ENCODE data around the gene CYB5A.
"Not testable (repeated sequence)": the region's sequence is repeated elsewhere in the genome, so short reads cannot be mapped to it uniquely, and the experiment has no call there.

The CYB5A gene

GRCh38 chr18:74314759-74315463 is 23.1 kb upstream of the CYB5A start:
- no peak for ATAC-seq
- Mint-ChIP-seq H3K4me3 (no peak overlapping the region), H3K9me3 (no peaks in the 10 kb centered on the region), H3K36me3 (no peaks in the 10 kb centered on the region), H3K4me1 (no peaks in the 10 kb centered on the region), H3K27ac (no peak overlapping the region)
- no peak for DNase-seq (ENCODE audit: low spot score in 2 of 2)

- Mint-ChIP-seq H3K36me3 (peaks cover 6% of the 10 kb centered on the region), H3K4me1 (no peaks in the 10 kb centered on the region), H3K27ac (no peak overlapping the region), H3K9me3 (no peaks in the 10 kb centered on the region), H3K4me3 (no peak overlapping the region)
- no peak for ATAC-seq
- no peak for DNase-seq (ENCODE audit: low spot score in 2 of 2)
Measured at GRCh38 chr18:74311000-74311399, 19.2 kb upstream of the CYB5A start.

GRCh38 chr18:74310411-74310810 is 18.6 kb upstream of the CYB5A start:
- DNase-seq (ENCODE audit: low spot score in 2 of 2) (no peak), ATAC-seq (peak; percentile 63)
- Mint-ChIP-seq H3K9me3 (no peaks in the 10 kb centered on the region), H3K27ac (no peak overlapping the region), H3K36me3 (peaks cover 6% of the 10 kb centered on the region), H3K4me3 (no peak overlapping the region), H3K4me1 (no peaks in the 10 kb centered on the region)

GRCh38 chr18:74303936-74304335 is 12.2 kb upstream of the CYB5A start:
- Mint-ChIP-seq H3K36me3 (peaks cover 6% of the 10 kb centered on the region), H3K4me3 (no peak overlapping the region), H3K27ac (no peak overlapping the region), H3K9me3 (no peaks in the 10 kb centered on the region), H3K4me1 (no peaks in the 10 kb centered on the region)
- DNase-seq (ENCODE audit: low spot score in 2 of 2) (no peak), ATAC-seq (no peak)

- Mint-ChIP-seq H3K4me3 (no peak overlapping the region), H3K4me1 (no peaks in the 10 kb centered on the region), H3K27ac (no peak overlapping the region), H3K9me3 (no peaks in the 10 kb centered on the region), H3K36me3 (peaks cover 6% of the 10 kb centered on the region)
- ATAC-seq (no peak), DNase-seq (ENCODE audit: low spot score in 2 of 2) (no peak)
Measured at GRCh38 chr18:74303306-74303705, 11.5 kb upstream of the CYB5A start.

GRCh38 chr18:74299746-74300145 is 8.0 kb upstream of the CYB5A start:
- H3K27ac Mint-ChIP-seq = no peak overlapping the region
- no peak overlapping the region for H3K4me3 Mint-ChIP-seq
- H3K36me3 Mint-ChIP-seq = no peaks in the 10 kb centered on the region
- no peak for DNase-seq (ENCODE audit: low spot score in 2 of 2)
- no peaks in the 10 kb centered on the region for H3K9me3 Mint-ChIP-seq
- ATAC-seq = no peak
- no peaks in the 10 kb centered on the region for H3K4me1 Mint-ChIP-seq

- Mint-ChIP-seq H3K9me3 (no peaks in the 10 kb centered on the region), H3K36me3 (no peaks in the 10 kb centered on the region), H3K4me3 (no peak overlapping the region), H3K4me1 (no peaks in the 10 kb centered on the region), H3K27ac (no peak overlapping the region)
- ATAC-seq (no peak), DNase-seq (ENCODE audit: low spot score in 2 of 2) (no peak)
Measured at GRCh38 chr18:74299162-74299561, 7.4 kb upstream of the CYB5A start.

- no peak overlapping the region for H3K4me3 Mint-ChIP-seq
- peaks cover 9% of the 10 kb centered on the region for H3K4me1 Mint-ChIP-seq
- no peak overlapping the region for H3K27ac Mint-ChIP-seq
- peak in 1 of 2 donors; percentile 20 for DNase-seq (ENCODE audit: low spot score in 2 of 2)
- H3K36me3 Mint-ChIP-seq = peaks cover 7% of the 10 kb centered on the region
- no peak for ATAC-seq
- H3K9me3 Mint-ChIP-seq = no peaks in the 10 kb centered on the region
Measured at GRCh38 chr18:74294526-74294925, 2.8 kb upstream of the CYB5A start.

GRCh38 chr18:74292982-74293381 is 1.2 kb upstream of the CYB5A start:
- not testable (repeated sequence) for H3K27ac Mint-ChIP-seq, H3K9me3 Mint-ChIP-seq, H3K4me3 Mint-ChIP-seq, ATAC-seq
- peaks cover 12% of the 10 kb centered on the region for H3K36me3 Mint-ChIP-seq
- peaks cover 19% of the 10 kb centered on the region for H3K4me1 Mint-ChIP-seq
- DNase-seq (ENCODE audit: low spot score in 2 of 2) = peak in 1 of 2 donors; percentile 45

GRCh38 chr18:74292541-74292858 is 737 bp upstream of the CYB5A start:
- Mint-ChIP-seq H3K4me3 (no peak overlapping the region), H3K36me3 (peaks cover 12% of the 10 kb centered on the region), H3K9me3 (no peaks in the 10 kb centered on the region), H3K4me1 (peaks cover 20% of the 10 kb centered on the region), H3K27ac (no peak overlapping the region)
- no peak for ATAC-seq
- DNase-seq (ENCODE audit: low spot score in 2 of 2) = no peak

GRCh38 chr18:74291472-74291770 is 342 bp downstream of the CYB5A start:
- Mint-ChIP-seq H3K27ac (peak overlapping the region; percentile 92), H3K4me1 (peaks cover 25% of the 10 kb centered on the region), H3K36me3 (peaks cover 12% of the 10 kb centered on the region), H3K4me3 (no peak overlapping the region), H3K9me3 (no peaks in the 10 kb centered on the region)
- DNase-seq (ENCODE audit: low spot score in 2 of 2) (no peak), ATAC-seq (no peak)

GRCh38 chr18:74290794-74291471 is 830 bp downstream of the CYB5A start:
- no peak for ATAC-seq
- no peak overlapping the region for H3K27ac Mint-ChIP-seq
- H3K9me3 Mint-ChIP-seq = no peaks in the 10 kb centered on the region
- H3K36me3 Mint-ChIP-seq = peaks cover 12% of the 10 kb centered on the region
- H3K4me1 Mint-ChIP-seq = peaks cover 25% of the 10 kb centered on the region
- DNase-seq (ENCODE audit: low spot score in 2 of 2) = peak in 1 of 2 donors; percentile 47
- no peak overlapping the region for H3K4me3 Mint-ChIP-seq

- no peak overlapping the region for H3K4me3 Mint-ChIP-seq
- peaks cover 12% of the 10 kb centered on the region for H3K36me3 Mint-ChIP-seq
- H3K9me3 Mint-ChIP-seq = no peaks in the 10 kb centered on the region
- peak in 1 of 2 donors; percentile 45 for DNase-seq (ENCODE audit: low spot score in 2 of 2)
- ATAC-seq = no peak
- no peak overlapping the region for H3K27ac Mint-ChIP-seq
- peaks cover 25% of the 10 kb centered on the region for H3K4me1 Mint-ChIP-seq
Measured at GRCh38 chr18:74290021-74290420, 1.7 kb downstream of the CYB5A start.

- H3K4me3 Mint-ChIP-seq = no peak overlapping the region
- ATAC-seq (no peak), DNase-seq (ENCODE audit: low spot score in 2 of 2) (no peak)
- no peaks in the 10 kb centered on the region for H3K9me3 Mint-ChIP-seq
- peaks cover 12% of the 10 kb centered on the region for H3K36me3 Mint-ChIP-seq
- H3K27ac Mint-ChIP-seq = no peak overlapping the region
- peaks cover 25% of the 10 kb centered on the region for H3K4me1 Mint-ChIP-seq
Measured at GRCh38 chr18:74289137-74289536, 2.6 kb downstream of the CYB5A start.

- DNase-seq (ENCODE audit: low spot score in 2 of 2) (peak in 1 of 2 donors; percentile 45), ATAC-seq (no peak)
- Mint-ChIP-seq H3K4me1 (peaks cover 28% of the 10 kb centered on the region), H3K9me3 (no peaks in the 10 kb centered on the region), H3K36me3 (peaks cover 12% of the 10 kb centered on the region), H3K27ac (no peak overlapping the region), H3K4me3 (no peak overlapping the region)
Measured at GRCh38 chr18:74288730-74289129, 3.0 kb downstream of the CYB5A start.

GRCh38 chr18:74288041-74288440 is 3.7 kb downstream of the CYB5A start:
- Mint-ChIP-seq H3K36me3 (peaks cover 12% of the 10 kb centered on the region), H3K4me1 (peaks cover 35% of the 10 kb centered on the region), H3K27ac (no peak overlapping the region), H3K9me3 (no peaks in the 10 kb centered on the region), H3K4me3 (no peak overlapping the region)
- ATAC-seq (no peak), DNase-seq (ENCODE audit: low spot score in 2 of 2) (peak in 1 of 2 donors; percentile 29)

Measured in stimulated activated effector memory CD8-positive, alpha-beta T cell treated with anti-CD3 and anti-CD28 coated beads, Interleukin-12 subunit alpha, Interleukin-12 subunit beta, amount 100 ng/mL, for 72 hours (primary cell).